ENCODE measurements around the gene ISM1. TPM values are rescaled to one million over a fixed set of nuclear protein-coding genes. Genes with fewer than 3 reads are reported as not detected.

Gene ISM1
- total and polyA plus RNA-seq, 2 donors (not counting 3 experiments of a cell fraction or from before 2014, with no cell fraction given): not detected

DNA sequence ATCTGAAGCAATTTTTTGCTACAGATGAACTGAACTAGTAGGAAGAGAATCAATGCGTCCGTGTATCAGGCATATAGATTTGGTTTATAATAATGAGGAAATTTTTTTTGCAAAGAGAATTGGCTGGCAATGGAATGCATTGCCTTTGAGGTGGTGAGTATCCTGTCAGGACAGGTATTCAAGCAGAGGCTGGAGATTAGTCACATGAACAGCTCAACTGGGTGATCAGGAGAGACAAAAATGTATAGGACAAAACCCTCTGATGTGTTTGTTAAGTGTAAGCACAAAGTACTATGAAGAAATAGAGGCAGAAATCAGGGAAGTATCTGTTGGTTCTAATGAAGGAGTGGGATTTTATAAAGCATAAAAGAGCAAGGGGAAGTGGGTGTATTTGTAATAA lies 80.5 kb downstream of the ISM1 start:
- dilution Hi-C loops (cut with MboI; ENCODE audit: extremely low pct_ligation_motif_present, low sequenced_read_pairs): no loop called here
- Histone ChIP-seq H3K79me2 (ENCODE audit: control insufficient read depth, insufficient read depth, low read length) (no peaks in the 10 kb centered on the region), H3K9me1 (replicated peaks; ENCODE audit: control insufficient read depth, extremely low read depth, insufficient read depth, low read length) (no peaks in the 10 kb centered on the region), H4K20me1 (replicated peaks; ENCODE audit: control insufficient read depth, extremely low read depth, insufficient read depth, low read length) (no peaks in the 10 kb centered on the region), H3K4me3 (replicated peaks in 1 of 3; ENCODE audit: insufficient read depth in 1 of 3, low read depth in 1 of 3, low read length in 3 of 3) (no peak overlapping the region), H3K9me3 (replicated peaks; ENCODE audit: control insufficient read depth, insufficient read depth, low read length) (no peaks in the 10 kb centered on the region), H3K36me3 (ENCODE audit: control insufficient read depth in 2 of 2, extremely low read depth in 1 of 2, insufficient read depth in 2 of 2, low read length in 2 of 2) (no peaks in the 10 kb centered on the region), H3K27ac (ENCODE audit: insufficient read depth, low read depth, low read length) (no peak overlapping the region), H3K4me1 (ENCODE audit: control insufficient read depth, extremely low read depth, insufficient read depth, low read length) (no peaks in the 10 kb centered on the region), H3K4me2 (ENCODE audit: insufficient read depth, low read length) (no peak overlapping the region), H3K27me3 (ENCODE audit: control insufficient read depth in 2 of 2, insufficient read depth in 2 of 2, low read length in 2 of 2) (peaks cover 1 to 4% of the 10 kb centered on the region in 2 experiments), H3K9ac (replicated peaks; ENCODE audit: extremely low read depth, insufficient read depth, low read length) (no peak overlapping the region), H2AFZ (ENCODE audit: low read depth, low read length) (no peak overlapping the region)
- no peak for FAIRE-seq
- DNase-seq (ENCODE audit: low read depth, low spot score): no peak
- POLR2A ChIA-PET: no interaction called here
- no TSS peak for BruUV-seq (replicated peaks)
- CTCF ChIA-PET: interaction anchor here (0.8 to 2.7 kb wide), 23 partner anchors 8 to 378 kb away, joined by 3 to 39 read pairs (median 6); partner anchors contain the start of gene ISM1
- intact Hi-C loops (cut with micrococcal nuclease): no loop called here
- TF ChIP-seq FOS (IDR thresholded peaks at IDR 0.05; ENCODE audit: borderline replicate concordance, insufficient read depth, low read length) (no peak), POLR2AphosphoS5 (IDR thresholded peaks at IDR 0.05; ENCODE audit: insufficient read depth, low read depth, low read length) (no peak), JUN (IDR thresholded peaks at IDR 0.05; ENCODE audit: borderline replicate concordance, insufficient read depth, insufficient read length, low read depth) (no peak), GATA2 (IDR thresholded peaks at IDR 0.05; ENCODE audit: insufficient read depth, insufficient read length, low read depth, low read length) (no peak), MYC (IDR thresholded peaks at IDR 0.05; ENCODE audit: low read depth, low read length) (no peak), POLR2A (IDR thresholded peaks at IDR 0.05; ENCODE audit: low read depth, low read length) (no peak)
- TF ChIP-seq, protein P1, sequence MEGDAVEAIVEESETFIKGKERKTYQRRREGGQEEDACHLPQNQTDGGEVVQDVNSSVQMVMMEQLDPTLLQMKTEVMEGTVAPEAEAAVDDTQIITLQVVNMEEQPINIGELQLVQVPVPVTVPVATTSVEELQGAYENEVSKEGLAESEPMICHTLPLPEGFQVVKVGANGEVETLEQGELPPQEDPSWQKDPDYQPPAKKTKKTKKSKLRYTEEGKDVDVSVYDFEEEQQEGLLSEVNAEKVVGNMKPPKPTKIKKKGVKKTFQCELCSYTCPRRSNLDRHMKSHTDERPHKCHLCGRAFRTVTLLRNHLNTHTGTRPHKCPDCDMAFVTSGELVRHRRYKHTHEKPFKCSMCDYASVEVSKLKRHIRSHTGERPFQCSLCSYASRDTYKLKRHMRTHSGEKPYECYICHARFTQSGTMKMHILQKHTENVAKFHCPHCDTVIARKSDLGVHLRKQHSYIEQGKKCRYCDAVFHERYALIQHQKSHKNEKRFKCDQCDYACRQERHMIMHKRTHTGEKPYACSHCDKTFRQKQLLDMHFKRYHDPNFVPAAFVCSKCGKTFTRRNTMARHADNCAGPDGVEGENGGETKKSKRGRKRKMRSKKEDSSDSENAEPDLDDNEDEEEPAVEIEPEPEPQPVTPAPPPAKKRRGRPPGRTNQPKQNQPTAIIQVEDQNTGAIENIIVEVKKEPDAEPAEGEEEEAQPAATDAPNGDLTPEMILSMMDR (IDR thresholded peaks at IDR 0.05; ENCODE audit: extremely low read depth in 1 of 2, insufficient read depth in 1 of 2, low read depth in 1 of 2, low read length in 2 of 2): no peak

All from endothelial cell of umbilical vein (primary cell).